ENCODE data around the gene LRRC4.

Gene LRRC4

GRCh38 chr7:128057909-128058308 lies 26.7 kb upstream of the LRRC4 start:
- DNase-seq: no peak

- no peak for DNase-seq
These were observed 25.7 kb upstream of the LRRC4 start for GRCh38 chr7:128056901-128057300.

GRCh38 chr7:128055637-128056036 lies 24.4 kb upstream of the LRRC4 start:
- no peak for DNase-seq

GRCh38 chr7:128054511-128054910 lies 23.3 kb upstream of the LRRC4 start:
- DNase-seq: no peak

- no peak for DNase-seq
These were observed 22.8 kb upstream of the LRRC4 start for GRCh38 chr7:128053991-128054390.

- DNase-seq: no peak
These were observed 21.8 kb upstream of the LRRC4 start for GRCh38 chr7:128053023-128053422.

GRCh38 chr7:128052404-128052803 lies 21.2 kb upstream of the LRRC4 start:
- no peak for DNase-seq

GRCh38 chr7:128045766-128046165 lies 14.5 kb upstream of the LRRC4 start:
- no peak for DNase-seq

GRCh38 chr7:128045158-128045557 lies 13.9 kb upstream of the LRRC4 start:
- DNase-seq: no peak

- no peak for DNase-seq
These were observed 12.8 kb upstream of the LRRC4 start for GRCh38 chr7:128044064-128044463.

GRCh38 chr7:128042012-128042411 lies 10.8 kb upstream of the LRRC4 start:
- no peak for DNase-seq

- DNase-seq: no peak
These were observed 10.0 kb upstream of the LRRC4 start for GRCh38 chr7:128041203-128041602.

- no peak for DNase-seq
These were observed 9.0 kb upstream of the LRRC4 start for GRCh38 chr7:128040205-128040604.

- DNase-seq: no peak
These were observed 8.3 kb upstream of the LRRC4 start for GRCh38 chr7:128039544-128039953.

GRCh38 chr7:128037880-128038619 lies 6.8 kb upstream of the LRRC4 start:
- no peak for DNase-seq

- DNase-seq: no peak
These were observed 5.8 kb upstream of the LRRC4 start for GRCh38 chr7:128037081-128037480.

GRCh38 chr7:128036226-128036940 lies 5.1 kb upstream of the LRRC4 start:
- DNase-seq: no peak

GRCh38 chr7:128035712-128036111 lies 4.5 kb upstream of the LRRC4 start:
- no peak for DNase-seq

- DNase-seq: no peak
These were observed 3.6 kb upstream of the LRRC4 start for GRCh38 chr7:128034825-128035224.

- DNase-seq: no peak
These were observed 2.0 kb upstream of the LRRC4 start for GRCh38 chr7:128033246-128033645.

GRCh38 chr7:128032605-128033235 lies 1.5 kb upstream of the LRRC4 start:
- DNase-seq: no peak

GRCh38 chr7:128031901-128032604 lies 816 bp upstream of the LRRC4 start:
- DNase-seq: peak in 3 of 4 experiments; percentile 13 to 27 (median 24)

- DNase-seq: no peak
These were observed 979 bp downstream of the LRRC4 start for GRCh38 chr7:128030263-128030653.

All from activated CD4-positive, CD25-positive, alpha-beta regulatory T cell (primary cell).